Glutamatergic neuron (in vitro differentiated cells): Measurements from ENCODE around the gene MARK4. TPM values are rescaled to one million over a fixed set of nuclear protein-coding genes. Genes with fewer than 3 reads are reported as not detected.

ENCODE experiments used
- DNase-seq: peaks from one replicate; pipeline ENCODE4 v3.0.0; 2022
- H3K27ac Mint-ChIP-seq: one replicate; pipeline ENCODE4 v1.8.0; 2020; ENCODE audit warnings: mild to moderate bottlenecking, mixed read lengths, inconsistent platforms; ENCODE audit not compliant: unreplicated experiment
- H3K27me3 Mint-ChIP-seq: one replicate; pipeline ENCODE4 v1.8.0; 2020; ENCODE audit warnings: mild to moderate bottlenecking, moderate library complexity, mixed read lengths, inconsistent platforms; ENCODE audit not compliant: unreplicated experiment
- H3K36me3 Mint-ChIP-seq: one replicate; pipeline ENCODE4 v1.8.0; 2020; ENCODE audit warnings: mild to moderate bottlenecking, mixed read lengths, inconsistent platforms; ENCODE audit not compliant: unreplicated experiment
- H3K4me1 Mint-ChIP-seq: one replicate; pipeline ENCODE4 v1.8.0; 2020; ENCODE audit warnings: mild to moderate bottlenecking, low read depth, mixed read lengths, inconsistent platforms; ENCODE audit not compliant: unreplicated experiment
- H3K4me3 Mint-ChIP-seq: one replicate; pipeline ENCODE4 v1.8.0; 2020; ENCODE audit warnings: mild to moderate bottlenecking, mixed read lengths, inconsistent platforms; ENCODE audit not compliant: unreplicated experiment
- H3K9me3 Mint-ChIP-seq: one replicate; pipeline ENCODE4 v1.8.0; 2020; ENCODE audit warnings: mild to moderate bottlenecking, moderate library complexity, mixed read lengths, inconsistent platforms; ENCODE audit not compliant: unreplicated experiment
- CTCF ChIP-seq: fragments of 200-600 bp; sonication (generic); IDR thresholded peaks from one replicate; pipeline ENCODE4 v1.5.0; 2021; ENCODE audit not compliant: partially characterized antibody, unreplicated experiment
- total RNA-seq: library from RNA; stranded (reverse); fragmentation: NEBNext Ultra II Directional; extraction: Animal tissue kit (Norgen Biotek cat#: 25700); gene quantifications from one replicate; pipeline ENCODE4 v1.2.1, GENCODE V29; 2021; ENCODE audit not compliant: unreplicated experiment

Gene MARK4
- total RNA-seq, 1 donor from 2014 or later, result 110 TPM

- H3K27ac Mint-ChIP-seq, result no peak overlapping the region
Measured at GRCh38 chr19:45344621-45345505, 93.8 kb downstream of the MARK4 start.

GRCh38 chr19:45345506-45345860, 94.4 kb downstream of the MARK4 start:
- Mint-ChIP-seq H3K9me3 (peaks cover 6% of the 10 kb centered on the region), H3K4me1 (no peaks in the 10 kb centered on the region), H3K4me3 (no peak overlapping the region), H3K27ac (no peak overlapping the region), H3K36me3 (no peaks in the 10 kb centered on the region), H3K27me3 (peaks cover 7% of the 10 kb centered on the region)
- DNase-seq, result no peak
- no peak for TF ChIP-seq CTCF

More at GRCh38 chr19:45344621-45345505, 93.8 kb downstream of the MARK4 start:
- no peak for DNase-seq
- TF ChIP-seq CTCF, result no peak
- H3K9me3 Mint-ChIP-seq, result peaks cover 8% of the 10 kb centered on the region
- no peaks in the 10 kb centered on the region for H3K36me3 Mint-ChIP-seq
- H3K27me3 Mint-ChIP-seq, result peaks cover 11% of the 10 kb centered on the region
- H3K4me1 Mint-ChIP-seq, result no peaks in the 10 kb centered on the region
- H3K4me3 Mint-ChIP-seq, result no peak overlapping the region

DNA sequence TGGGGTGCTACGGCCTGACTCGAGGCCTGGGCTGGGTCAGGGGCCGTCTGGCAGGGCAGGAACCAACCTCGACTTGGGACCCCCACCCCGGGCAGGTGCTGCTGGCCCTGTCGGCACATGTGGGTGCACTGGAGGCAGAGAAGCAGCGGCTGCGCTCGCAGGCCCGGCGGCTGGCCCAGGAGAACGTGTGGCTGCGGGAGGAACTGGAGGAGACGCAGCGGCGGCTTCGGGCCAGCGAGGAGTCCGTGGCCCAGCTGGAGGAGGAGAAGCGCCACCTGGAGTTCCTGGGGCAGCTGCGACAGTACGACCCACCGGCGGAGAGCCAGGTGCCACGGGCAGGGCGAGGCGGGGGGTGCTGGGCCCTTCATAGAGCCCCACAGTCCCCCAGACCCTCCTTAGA, 95.4 kb downstream of the MARK4 start:
- DNase-seq, result no peak
- no peak for TF ChIP-seq CTCF
- Mint-ChIP-seq H3K27me3 (peaks cover 7% of the 10 kb centered on the region), H3K27ac (no peak overlapping the region), H3K9me3 (peaks cover 8% of the 10 kb centered on the region), H3K36me3 (no peaks in the 10 kb centered on the region), H3K4me3 (no peak overlapping the region), H3K4me1 (no peaks in the 10 kb centered on the region)

GRCh38 chr19:45347570-45348366, 96.7 kb downstream of the MARK4 start:
- H3K36me3 Mint-ChIP-seq, result no peaks in the 10 kb centered on the region
- TF ChIP-seq CTCF, result no peak
- peaks cover 10% of the 10 kb centered on the region for H3K27me3 Mint-ChIP-seq
- no peak for DNase-seq
- no peaks in the 10 kb centered on the region for H3K4me1 Mint-ChIP-seq
- H3K9me3 Mint-ChIP-seq, result peaks cover 8% of the 10 kb centered on the region
- H3K27ac Mint-ChIP-seq, result no peak overlapping the region
- no peak overlapping the region for H3K4me3 Mint-ChIP-seq
